Measurements from ENCODE around the gene LAMB1.

Gene LAMB1

DNA sequence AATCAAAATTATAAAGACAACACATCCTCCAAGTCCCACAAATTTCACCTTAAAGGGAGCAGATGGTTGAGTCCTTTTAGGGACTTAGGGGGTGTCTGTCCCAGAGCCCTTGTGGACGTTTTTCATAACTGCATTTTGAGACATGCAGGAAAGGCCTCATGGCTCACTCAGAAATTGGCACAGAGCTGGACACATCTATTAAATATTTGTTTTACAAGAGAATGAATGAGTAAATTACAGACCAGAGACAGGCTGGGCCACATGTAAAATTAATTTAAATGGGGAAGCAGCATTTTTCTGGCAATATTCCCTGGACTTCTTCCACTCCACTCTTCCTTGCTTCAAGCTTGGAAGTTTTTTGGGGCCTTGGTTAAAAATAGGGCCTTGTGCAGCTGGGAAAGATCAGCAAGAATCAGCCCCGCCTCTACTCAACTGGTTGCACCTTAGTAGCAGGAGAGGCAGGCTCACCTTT lies 20.0 kb downstream of the LAMB1 start:
- Mint-ChIP-seq H3K4me1 (no peaks in the 10 kb centered on the region), H3K36me3 (ENCODE audit: insufficient read depth) (no peaks in the 10 kb centered on the region), H3K9me3 (no peaks in the 10 kb centered on the region), H3K27ac (ENCODE audit: low read depth) (no peak overlapping the region), H3K27me3 (peaks cover 22% of the 10 kb centered on the region), H3K4me3 (no peak overlapping the region)
- no peak for ATAC-seq (replicated peaks; ENCODE audit: extremely low read depth, poor library complexity, severe bottlenecking)
- DNase-seq (ENCODE audit: low spot score in 2 of 2): no peak

DNA sequence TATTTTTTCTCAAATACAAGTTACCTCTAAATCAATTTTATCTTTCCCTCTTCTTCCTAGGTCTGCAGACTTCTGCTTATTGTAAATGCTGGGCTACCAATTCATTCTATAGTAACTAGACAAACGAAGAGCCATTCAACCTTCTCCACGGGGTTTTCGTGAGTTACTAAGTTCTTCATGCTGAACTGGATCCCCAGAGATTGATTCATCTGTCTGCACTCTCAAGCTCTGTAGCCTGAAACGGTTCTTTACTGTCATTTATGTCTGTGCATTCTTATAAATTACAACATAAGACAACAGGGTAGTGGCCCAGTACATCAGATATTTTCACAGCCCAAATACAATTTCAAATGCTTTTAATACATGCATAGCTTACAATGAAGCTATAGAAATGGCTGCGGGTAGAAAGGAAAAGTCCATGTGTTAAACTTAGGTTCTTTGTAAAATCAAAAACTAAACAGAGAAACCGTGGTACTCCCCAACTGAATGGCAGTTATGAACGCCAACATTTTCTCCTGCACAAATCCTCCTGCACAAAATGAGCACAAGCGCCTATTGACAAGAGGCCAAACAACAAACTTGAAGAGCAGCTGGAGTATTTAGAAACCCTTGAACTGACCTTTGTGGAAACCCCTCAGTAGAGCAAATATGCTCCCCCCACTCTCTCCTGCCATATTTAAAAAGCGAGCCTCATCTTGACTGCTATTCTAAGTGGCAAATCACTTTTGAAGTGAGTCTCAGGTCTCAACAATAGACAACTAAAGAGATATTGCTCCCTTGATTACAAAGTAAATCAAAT lies 20.7 kb downstream of the LAMB1 start:
- ATAC-seq (replicated peaks; ENCODE audit: extremely low read depth, poor library complexity, severe bottlenecking) (no peak), DNase-seq (ENCODE audit: low spot score in 2 of 2) (no peak)
- Mint-ChIP-seq H3K27me3 (peaks cover 22% of the 10 kb centered on the region), H3K27ac (ENCODE audit: low read depth) (no peak overlapping the region), H3K4me1 (no peaks in the 10 kb centered on the region), H3K4me3 (no peak overlapping the region), H3K36me3 (ENCODE audit: insufficient read depth) (no peaks in the 10 kb centered on the region), H3K9me3 (no peaks in the 10 kb centered on the region)

DNA sequence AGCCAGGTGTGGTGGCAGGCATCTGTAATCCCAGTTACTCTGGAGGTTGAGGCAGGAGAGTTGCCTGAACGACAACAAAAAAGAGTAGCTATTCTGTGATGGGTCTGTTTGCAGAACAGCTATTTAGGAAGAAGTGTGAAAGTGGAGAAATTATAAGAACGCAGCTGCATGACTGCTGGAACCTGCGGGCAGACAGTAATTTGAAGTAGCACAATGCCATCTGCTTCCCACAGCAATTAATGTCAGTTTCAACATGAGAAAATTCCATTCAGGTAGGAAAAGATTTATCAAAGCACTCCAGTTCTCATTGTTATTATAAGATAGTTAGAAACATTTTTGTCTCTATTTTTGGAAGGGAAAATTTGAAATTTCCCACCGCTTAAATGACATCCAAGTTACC lies 21.5 kb downstream of the LAMB1 start:
- DNase-seq (ENCODE audit: low spot score in 2 of 2) (no peak), ATAC-seq (replicated peaks; ENCODE audit: extremely low read depth, poor library complexity, severe bottlenecking) (no peak)
- Mint-ChIP-seq H3K9me3 (no peaks in the 10 kb centered on the region), H3K27me3 (peaks cover 20% of the 10 kb centered on the region), H3K4me1 (no peaks in the 10 kb centered on the region), H3K4me3 (no peak overlapping the region), H3K27ac (ENCODE audit: low read depth) (no peak overlapping the region), H3K36me3 (ENCODE audit: insufficient read depth) (no peaks in the 10 kb centered on the region)

DNA sequence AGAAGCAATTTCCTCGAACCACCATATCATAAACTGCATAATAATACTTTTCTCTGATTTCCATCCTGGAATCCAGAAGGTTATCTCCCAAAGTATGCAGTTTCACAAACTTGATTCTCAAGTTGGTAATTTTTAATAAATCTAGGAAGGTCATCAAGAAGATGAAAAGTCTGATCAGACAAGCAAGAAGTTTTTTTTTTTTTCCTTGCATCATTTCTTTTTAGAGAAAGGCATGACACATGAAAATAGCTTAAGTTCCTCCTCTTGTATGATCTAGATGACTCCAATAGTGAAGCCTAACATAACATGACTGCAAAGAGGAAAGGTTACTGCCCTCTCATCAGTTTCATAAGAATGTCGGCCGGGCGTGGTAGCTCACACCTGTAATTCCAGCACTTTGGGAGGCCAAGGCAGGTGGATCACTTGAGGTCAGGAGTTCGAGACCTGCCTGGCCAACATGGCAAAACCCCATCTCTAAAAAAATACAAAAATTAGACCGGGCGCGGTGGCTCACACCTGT lies 22.2 kb downstream of the LAMB1 start:
- Mint-ChIP-seq H3K27me3 (peaks cover 28% of the 10 kb centered on the region), H3K36me3 (ENCODE audit: insufficient read depth) (no peaks in the 10 kb centered on the region), H3K4me3 (no peak overlapping the region), H3K27ac (ENCODE audit: low read depth) (no peak overlapping the region), H3K4me1 (no peaks in the 10 kb centered on the region), H3K9me3 (no peaks in the 10 kb centered on the region)
- ATAC-seq (replicated peaks; ENCODE audit: extremely low read depth, poor library complexity, severe bottlenecking) (no peak), DNase-seq (ENCODE audit: low spot score in 2 of 2) (no peak)

DNA sequence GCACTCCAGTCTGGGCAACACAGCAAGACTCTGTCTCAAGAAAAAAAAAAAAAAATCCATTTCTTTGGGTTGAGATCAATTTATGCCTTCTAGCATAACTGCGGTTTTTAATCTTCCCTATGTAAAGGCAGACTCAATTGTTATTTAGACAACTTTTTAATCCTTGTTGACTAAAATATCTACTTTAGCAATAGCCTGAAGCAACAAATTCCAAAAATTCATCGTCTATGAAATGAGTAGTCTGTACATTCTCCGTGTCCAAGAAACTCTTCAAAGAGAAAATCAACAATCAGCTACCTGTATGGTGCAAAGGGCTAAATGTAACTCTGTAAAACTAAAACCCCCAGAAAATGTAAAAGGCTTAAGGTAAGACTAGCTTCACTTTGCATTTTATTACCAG lies 22.8 kb downstream of the LAMB1 start:
- no peaks in the 10 kb centered on the region for H3K9me3 Mint-ChIP-seq
- ATAC-seq (replicated peaks; ENCODE audit: extremely low read depth, poor library complexity, severe bottlenecking) (no peak), DNase-seq (ENCODE audit: low spot score in 2 of 2) (no peak)
- H3K4me3 Mint-ChIP-seq: no peak overlapping the region
- H3K36me3 Mint-ChIP-seq (ENCODE audit: insufficient read depth): no peaks in the 10 kb centered on the region
- H3K27ac Mint-ChIP-seq (ENCODE audit: low read depth): no peak overlapping the region
- H3K27me3 Mint-ChIP-seq: peaks cover 33% of the 10 kb centered on the region
- H3K4me1 Mint-ChIP-seq: no peaks in the 10 kb centered on the region

DNA sequence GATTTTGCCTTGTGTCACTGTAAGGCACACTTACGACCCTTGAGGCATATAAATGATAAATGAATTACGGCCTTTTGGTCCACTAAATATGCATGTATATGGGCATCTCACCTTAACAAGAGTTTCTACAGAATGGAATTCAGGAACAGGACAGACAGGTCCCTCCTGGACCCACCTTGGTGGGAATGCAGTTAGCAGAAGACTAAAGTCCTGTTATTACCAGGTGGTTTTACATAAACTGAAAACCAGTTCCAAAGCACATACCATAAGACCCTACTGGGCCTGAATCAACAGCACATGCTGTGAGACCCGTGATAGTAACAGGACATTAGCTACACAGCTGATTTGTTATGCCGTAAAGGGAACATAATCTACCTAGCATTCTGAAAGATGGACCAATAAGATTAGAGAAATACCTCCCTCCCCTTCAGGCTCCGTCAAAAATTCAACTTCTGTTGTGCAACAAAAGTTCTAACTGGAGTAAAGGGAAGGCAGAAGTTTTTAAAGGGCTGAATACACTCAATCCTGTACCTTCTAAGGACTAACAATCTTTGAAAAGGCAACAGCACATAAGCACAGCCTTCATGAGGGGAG lies 24.0 kb downstream of the LAMB1 start:
- H3K36me3 Mint-ChIP-seq (ENCODE audit: insufficient read depth): no peaks in the 10 kb centered on the region
- no peaks in the 10 kb centered on the region for H3K4me1 Mint-ChIP-seq
- H3K27ac Mint-ChIP-seq (ENCODE audit: low read depth): no peak overlapping the region
- DNase-seq (ENCODE audit: low spot score in 2 of 2) (no peak), ATAC-seq (replicated peaks; ENCODE audit: extremely low read depth, poor library complexity, severe bottlenecking) (no peak)
- no peak overlapping the region for H3K4me3 Mint-ChIP-seq
- no peaks in the 10 kb centered on the region for H3K9me3 Mint-ChIP-seq
- peaks cover 30% of the 10 kb centered on the region for H3K27me3 Mint-ChIP-seq

DNA sequence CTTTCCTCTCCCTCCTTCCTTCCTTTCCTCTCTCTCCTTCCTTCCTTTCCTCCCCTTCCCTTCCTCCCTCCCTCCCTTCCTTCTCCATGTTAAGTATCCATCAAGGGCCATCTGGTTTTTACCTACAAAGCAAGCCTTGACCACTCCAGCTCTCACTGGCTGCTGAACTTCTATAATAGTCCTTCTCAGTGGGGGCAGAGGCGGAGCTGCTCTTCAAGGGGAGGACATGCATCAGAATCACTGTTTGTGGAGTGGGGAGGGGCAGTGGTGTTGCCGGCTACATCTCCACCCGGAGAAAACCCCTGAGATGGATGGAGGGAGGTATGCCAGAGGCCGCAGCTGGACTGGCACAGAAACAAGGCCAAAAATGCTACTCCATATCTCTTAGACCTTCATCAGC lies 25.9 kb downstream of the LAMB1 start:
- Mint-ChIP-seq H3K4me1 (no peaks in the 10 kb centered on the region), H3K9me3 (no peaks in the 10 kb centered on the region), H3K27ac (ENCODE audit: low read depth) (no peak overlapping the region), H3K27me3 (peaks cover 39% of the 10 kb centered on the region), H3K36me3 (ENCODE audit: insufficient read depth) (no peaks in the 10 kb centered on the region), H3K4me3 (no peak overlapping the region)
- ATAC-seq (replicated peaks; ENCODE audit: extremely low read depth, poor library complexity, severe bottlenecking) (no peak), DNase-seq (ENCODE audit: low spot score in 2 of 2) (no peak)

DNA sequence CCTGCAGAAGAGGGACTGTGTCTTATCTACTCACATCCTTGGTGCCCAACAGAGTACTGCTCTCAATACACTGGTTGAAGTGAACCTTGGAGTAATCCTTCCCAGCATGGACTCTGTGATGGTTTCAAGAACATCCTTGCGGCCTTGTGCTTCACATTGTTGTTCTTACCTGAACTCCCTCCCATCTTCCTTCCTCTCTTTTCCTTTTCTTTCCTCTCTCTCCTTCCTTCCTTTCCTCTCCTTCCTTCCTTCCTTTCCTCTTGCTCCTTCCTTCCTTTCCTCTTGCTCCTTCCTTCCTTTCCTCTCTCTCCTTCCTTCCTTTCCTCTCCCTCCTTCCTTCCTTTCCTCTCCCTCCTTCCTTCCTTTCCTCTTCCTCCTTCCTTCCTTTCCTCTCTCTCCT lies 26.3 kb downstream of the LAMB1 start:
- Mint-ChIP-seq H3K27me3 (peaks cover 39% of the 10 kb centered on the region), H3K4me3 (no peak overlapping the region), H3K27ac (ENCODE audit: low read depth) (no peak overlapping the region), H3K36me3 (ENCODE audit: insufficient read depth) (no peaks in the 10 kb centered on the region), H3K4me1 (no peaks in the 10 kb centered on the region), H3K9me3 (no peaks in the 10 kb centered on the region)
- no peak for ATAC-seq (replicated peaks; ENCODE audit: extremely low read depth, poor library complexity, severe bottlenecking)
- DNase-seq (ENCODE audit: low spot score in 2 of 2): no peak

DNA sequence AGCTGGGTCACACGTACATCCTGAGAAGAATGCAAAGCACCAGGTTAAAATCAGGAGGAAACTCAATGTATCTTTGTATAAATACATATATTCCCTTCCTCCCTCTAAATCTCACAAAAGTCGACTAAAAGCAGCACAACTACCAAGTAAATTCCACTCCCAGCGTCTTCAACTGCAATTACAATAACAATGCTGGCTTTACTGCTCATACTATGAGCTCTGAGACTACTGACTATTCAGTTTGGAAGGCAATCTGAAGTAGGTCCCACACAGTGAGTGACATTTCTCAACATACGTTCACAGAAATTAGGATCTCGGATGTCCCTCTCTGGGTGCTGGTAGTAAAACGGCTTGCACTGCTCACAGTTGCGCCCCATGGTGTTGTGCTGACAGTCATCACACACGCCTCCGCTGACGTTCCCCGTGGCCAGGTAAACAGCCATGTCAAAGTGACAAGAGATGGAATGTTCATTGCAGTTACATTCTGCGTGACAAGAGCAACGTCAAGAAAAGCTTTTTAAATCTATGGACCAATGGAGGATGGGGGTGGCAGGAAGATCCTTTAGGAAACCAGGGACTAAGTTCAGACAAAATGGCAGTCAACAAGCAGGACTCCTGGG lies 27.5 kb downstream of the LAMB1 start:
- H3K27ac Mint-ChIP-seq (ENCODE audit: low read depth): no peak overlapping the region
- H3K4me1 Mint-ChIP-seq: no peaks in the 10 kb centered on the region
- H3K36me3 Mint-ChIP-seq (ENCODE audit: insufficient read depth): no peaks in the 10 kb centered on the region
- no peak overlapping the region for H3K4me3 Mint-ChIP-seq
- ATAC-seq (replicated peaks; ENCODE audit: extremely low read depth, poor library complexity, severe bottlenecking) (no peak), DNase-seq (ENCODE audit: low spot score in 2 of 2) (no peak)
- H3K9me3 Mint-ChIP-seq: no peaks in the 10 kb centered on the region
- peaks cover 39% of the 10 kb centered on the region for H3K27me3 Mint-ChIP-seq

DNA sequence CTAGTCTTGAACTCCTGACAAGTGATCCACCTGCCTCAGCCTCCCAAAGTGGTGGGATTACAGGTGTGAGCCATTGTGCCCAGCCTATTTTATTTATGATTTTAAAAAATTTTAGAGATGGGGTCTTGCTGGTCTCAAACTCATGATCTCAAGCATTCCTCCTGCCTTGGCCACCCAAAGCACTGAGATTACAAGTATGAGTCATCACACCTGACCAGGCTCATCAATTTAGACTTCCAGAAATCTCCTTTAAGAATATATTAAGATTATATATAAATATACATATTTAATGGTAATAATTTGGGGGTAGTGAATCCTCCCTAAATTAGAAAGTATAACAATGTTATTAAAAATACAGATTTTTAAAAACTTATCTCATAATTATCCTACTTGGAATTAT lies 29.1 kb downstream of the LAMB1 start:
- no peaks in the 10 kb centered on the region for H3K9me3 Mint-ChIP-seq

DNA sequence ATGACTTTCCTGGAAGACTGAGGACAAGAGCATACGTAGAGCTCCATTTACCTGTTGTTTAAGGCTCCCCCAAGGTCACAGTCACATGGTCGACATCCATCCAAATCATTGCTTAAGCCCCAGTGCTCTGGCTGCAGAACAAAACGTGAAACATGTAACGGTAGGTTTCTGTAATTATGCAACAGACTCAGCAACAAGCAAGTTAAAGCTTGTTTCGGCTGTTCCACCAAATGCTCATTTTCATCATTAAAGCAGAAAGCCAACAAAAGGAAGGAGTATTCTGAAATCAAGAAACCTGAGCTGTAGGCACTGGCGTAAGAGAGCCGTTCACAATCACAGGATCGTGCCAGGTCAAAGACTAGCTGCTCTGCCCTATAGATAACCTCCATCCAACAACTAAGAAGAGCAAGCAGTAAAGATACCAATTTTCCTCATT lies 30.0 kb downstream of the LAMB1 start:
- DNase-seq (ENCODE audit: low spot score in 2 of 2) (no peak), ATAC-seq (replicated peaks; ENCODE audit: extremely low read depth, poor library complexity, severe bottlenecking) (no peak)
- Mint-ChIP-seq H3K36me3 (ENCODE audit: insufficient read depth) (no peaks in the 10 kb centered on the region), H3K4me1 (no peaks in the 10 kb centered on the region), H3K27me3 (peaks cover 47% of the 10 kb centered on the region), H3K4me3 (no peak overlapping the region), H3K9me3 (no peaks in the 10 kb centered on the region), H3K27ac (ENCODE audit: low read depth) (no peak overlapping the region)

More for the DNA sequence above, 29.1 kb downstream of the LAMB1 start:
- ATAC-seq (replicated peaks; ENCODE audit: extremely low read depth, poor library complexity, severe bottlenecking) (no peak), DNase-seq (ENCODE audit: low spot score in 2 of 2) (no peak)
- H3K4me3 Mint-ChIP-seq: no peak overlapping the region
- peaks cover 47% of the 10 kb centered on the region for H3K27me3 Mint-ChIP-seq
- H3K4me1 Mint-ChIP-seq: no peaks in the 10 kb centered on the region
- H3K27ac Mint-ChIP-seq (ENCODE audit: low read depth): no peak overlapping the region
- no peaks in the 10 kb centered on the region for H3K36me3 Mint-ChIP-seq (ENCODE audit: insufficient read depth)

DNA sequence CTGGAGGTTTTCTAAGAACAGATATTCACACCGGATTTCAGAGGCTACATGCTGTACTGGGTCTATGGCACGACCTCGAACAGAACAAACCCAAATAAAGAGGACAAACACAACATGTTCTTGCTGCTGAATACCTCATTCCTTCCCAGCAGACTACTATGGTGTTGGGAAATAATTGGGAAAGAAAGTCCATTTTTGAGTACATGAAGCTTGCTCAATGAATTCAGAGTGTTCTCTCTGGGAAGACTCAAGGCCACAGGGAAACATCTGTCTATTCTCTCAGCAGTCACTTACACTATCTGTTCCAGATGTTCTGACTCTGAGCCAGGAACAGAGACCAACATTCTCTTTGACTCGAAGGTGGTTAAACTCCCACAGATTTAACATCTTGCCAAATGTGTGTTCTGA lies 30.9 kb downstream of the LAMB1 start:
- Mint-ChIP-seq H3K27me3 (peaks cover 38% of the 10 kb centered on the region), H3K27ac (ENCODE audit: low read depth) (no peak overlapping the region), H3K4me1 (no peaks in the 10 kb centered on the region), H3K4me3 (no peak overlapping the region), H3K9me3 (no peaks in the 10 kb centered on the region), H3K36me3 (ENCODE audit: insufficient read depth) (no peaks in the 10 kb centered on the region)
- ATAC-seq (replicated peaks; ENCODE audit: extremely low read depth, poor library complexity, severe bottlenecking): no peak
- DNase-seq (ENCODE audit: low spot score in 2 of 2): no peak

DNA sequence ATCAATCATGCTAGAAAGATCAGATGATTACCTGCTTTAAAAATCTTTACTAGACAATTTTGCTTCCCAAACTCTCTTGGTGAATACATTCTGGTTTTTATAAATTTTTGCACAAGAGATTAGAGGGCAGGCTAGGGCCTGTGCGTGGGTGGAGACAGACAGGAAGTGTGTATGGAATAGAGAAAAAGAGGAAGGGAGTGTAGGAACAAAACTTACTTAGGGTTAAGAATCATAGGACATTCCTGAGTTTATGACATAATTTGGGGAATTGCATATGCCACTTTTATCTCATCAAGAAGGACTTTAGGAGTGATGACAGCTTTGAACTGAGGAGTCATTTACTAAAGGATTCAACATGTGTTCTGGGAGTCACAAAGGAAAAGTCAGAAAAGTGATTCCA lies 31.3 kb downstream of the LAMB1 start:
- Mint-ChIP-seq H3K4me3 (no peak overlapping the region), H3K4me1 (no peaks in the 10 kb centered on the region), H3K27ac (ENCODE audit: low read depth) (no peak overlapping the region), H3K9me3 (no peaks in the 10 kb centered on the region), H3K27me3 (peaks cover 35% of the 10 kb centered on the region), H3K36me3 (ENCODE audit: insufficient read depth) (no peaks in the 10 kb centered on the region)
- DNase-seq (ENCODE audit: low spot score in 2 of 2): no peak
- no peak for ATAC-seq (replicated peaks; ENCODE audit: extremely low read depth, poor library complexity, severe bottlenecking)

Data from central memory CD8-positive, alpha-beta T cell (primary cell).